GM19099 (cell line): ENCODE results near the gene ARHGAP26.

ENCODE experiments used
- POLR2A ChIP-seq: IDR thresholded peaks from 3 replicates; pipeline ENCODE4 v1.6.1; 2011; ENCODE audit warnings: low read depth; ENCODE audit not compliant: insufficient read length; ENCODE audit errors: extremely low read depth

ARHGAP26 gene

DNA sequence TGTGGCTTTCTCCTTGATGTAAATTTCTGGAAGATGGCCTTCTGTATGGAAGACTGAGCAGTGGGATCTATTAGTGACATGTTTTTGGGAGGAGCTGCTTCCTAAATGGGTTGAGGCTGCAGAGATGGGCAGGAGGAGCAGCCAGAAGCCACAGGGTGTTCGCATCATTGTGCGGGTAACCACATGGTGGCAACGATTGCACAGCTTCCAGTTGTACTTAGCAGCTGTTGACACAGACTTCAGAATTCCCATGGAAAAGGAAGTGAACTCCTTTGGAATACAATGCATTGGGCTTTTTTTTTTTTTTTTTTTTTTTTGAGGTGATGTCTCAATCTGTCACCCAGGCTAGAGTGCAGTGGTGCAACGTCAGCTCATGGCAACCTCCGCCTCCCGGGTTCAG lies 336.0 kb downstream of the ARHGAP26 start:
- no peak for TF ChIP-seq POLR2A

DNA sequence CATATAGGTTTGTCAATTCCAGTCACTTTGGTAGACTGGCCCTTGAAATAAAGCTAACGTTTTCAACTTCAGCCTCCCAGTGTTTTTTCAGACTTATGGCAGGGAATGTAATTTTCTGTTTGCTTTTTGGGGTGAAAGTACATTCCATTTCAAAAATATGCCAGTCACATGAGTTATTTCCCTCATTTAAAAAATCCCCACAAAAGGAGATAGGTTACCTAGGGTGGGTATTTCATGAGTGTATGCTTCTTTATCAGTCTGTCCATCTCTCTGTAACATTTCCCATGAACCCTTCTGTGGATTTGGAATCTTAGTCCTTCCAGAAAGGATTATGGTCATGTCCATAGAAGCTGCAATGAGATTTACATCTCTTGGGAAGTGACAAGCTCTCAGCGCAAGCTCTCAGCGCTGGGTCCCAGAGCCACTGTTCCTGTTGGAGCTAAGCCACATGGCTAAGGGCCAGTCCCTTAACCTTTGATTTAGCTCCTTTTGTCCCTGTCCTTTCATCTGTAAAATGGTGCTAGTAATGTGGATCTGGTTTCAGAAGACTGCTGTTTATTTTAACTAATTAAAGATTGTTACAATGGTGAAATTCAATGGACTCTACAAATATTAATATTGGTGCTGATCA lies 338.4 kb downstream of the ARHGAP26 start:
- no peak for TF ChIP-seq POLR2A

DNA sequence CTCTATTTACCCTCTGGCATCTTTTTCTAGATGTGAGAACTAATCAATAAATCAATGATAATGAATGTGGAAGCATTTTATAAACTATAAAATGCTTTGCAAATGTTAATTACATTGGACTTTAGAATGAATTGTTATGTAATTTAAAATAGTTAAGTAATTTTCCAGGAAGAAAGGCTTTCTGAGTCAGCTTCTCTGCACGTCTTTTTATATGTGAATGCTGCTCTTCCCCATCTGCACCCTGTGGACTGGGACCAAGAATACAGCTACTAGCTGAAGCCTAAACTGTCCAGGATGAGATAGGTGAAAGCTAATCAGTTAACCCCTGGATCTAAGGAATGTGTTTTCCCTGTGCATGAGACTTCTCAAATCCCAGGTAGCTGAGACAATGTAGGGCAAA lies 340.4 kb downstream of the ARHGAP26 start:
- no peak for TF ChIP-seq POLR2A

DNA sequence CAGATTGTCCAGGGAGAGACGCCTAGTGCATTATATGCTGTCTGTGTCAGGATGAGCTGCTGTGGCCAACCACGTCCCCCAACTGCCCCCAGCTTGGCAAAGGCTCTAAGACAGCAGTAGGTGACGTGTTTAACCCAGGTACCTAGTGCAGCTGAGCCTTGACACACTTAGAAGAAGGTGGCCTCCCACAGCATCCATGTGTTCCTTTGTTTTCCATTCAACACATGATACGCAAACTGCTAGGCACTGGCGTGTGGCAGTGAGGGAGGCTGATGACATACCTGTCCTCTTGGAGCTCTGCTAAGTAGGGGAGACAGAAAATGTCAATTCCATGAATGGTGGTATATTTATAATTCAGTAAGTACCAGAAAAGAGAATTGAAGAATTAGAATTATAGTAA lies 341.6 kb downstream of the ARHGAP26 start:
- TF ChIP-seq POLR2A: no peak

DNA sequence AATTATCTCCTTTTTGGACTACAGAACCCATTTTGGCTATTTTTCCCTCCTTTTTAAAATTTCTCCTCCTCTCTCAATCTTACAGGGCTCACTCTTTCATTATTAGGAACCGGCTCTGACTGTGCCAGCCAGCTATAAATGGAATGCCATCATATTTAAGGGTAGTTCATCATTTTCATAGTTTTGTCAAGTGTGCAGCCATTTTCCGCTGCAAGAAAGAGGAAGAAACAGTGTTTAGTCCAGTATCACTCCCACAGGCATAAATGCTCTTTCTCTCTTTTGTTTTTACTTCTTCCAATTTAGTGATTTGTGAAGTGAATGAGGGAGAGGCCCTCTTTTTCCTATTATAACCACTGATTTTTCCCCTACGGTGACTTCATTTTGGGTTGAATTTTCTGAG lies 343.3 kb downstream of the ARHGAP26 start:
- no peak for TF ChIP-seq POLR2A

DNA sequence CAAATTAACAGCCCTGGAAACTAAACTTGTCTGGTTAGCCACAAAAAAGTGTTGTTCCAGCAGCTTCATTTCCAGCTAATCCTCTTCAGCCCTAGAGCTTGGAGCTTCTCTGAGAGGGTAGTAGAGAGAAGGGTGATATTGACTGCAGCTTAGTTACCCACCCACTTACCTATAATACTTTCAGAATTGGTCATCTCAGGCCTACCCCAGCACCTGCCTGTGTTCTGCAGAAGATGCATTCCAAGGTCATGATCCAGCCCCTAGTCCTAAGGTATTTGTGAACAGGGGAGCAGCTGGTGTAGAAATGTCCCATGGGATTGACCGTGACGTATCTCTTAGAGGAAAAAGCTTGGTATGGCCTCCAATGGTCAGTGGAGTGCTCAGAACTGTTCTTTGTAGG lies 344.3 kb downstream of the ARHGAP26 start:
- no peak for TF ChIP-seq POLR2A

DNA sequence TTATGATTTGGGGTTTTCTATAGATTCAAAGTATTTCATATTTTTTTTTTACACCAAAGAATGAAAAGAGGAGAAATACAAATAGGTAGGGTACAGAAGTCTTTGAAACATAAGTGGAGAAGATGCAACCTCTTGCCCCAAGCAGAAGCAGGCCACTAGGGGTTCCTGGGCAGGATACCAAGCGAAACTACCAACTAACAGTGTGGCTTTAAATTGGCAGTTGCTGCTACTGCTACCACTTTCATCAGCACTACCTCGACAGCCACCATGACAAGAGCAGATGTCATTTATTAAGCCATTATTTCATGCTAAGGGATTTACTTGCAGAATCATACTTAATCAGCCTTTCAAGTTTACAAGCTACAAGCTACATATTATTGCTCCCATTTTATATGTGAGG lies 345.2 kb downstream of the ARHGAP26 start:
- TF ChIP-seq POLR2A: no peak

DNA sequence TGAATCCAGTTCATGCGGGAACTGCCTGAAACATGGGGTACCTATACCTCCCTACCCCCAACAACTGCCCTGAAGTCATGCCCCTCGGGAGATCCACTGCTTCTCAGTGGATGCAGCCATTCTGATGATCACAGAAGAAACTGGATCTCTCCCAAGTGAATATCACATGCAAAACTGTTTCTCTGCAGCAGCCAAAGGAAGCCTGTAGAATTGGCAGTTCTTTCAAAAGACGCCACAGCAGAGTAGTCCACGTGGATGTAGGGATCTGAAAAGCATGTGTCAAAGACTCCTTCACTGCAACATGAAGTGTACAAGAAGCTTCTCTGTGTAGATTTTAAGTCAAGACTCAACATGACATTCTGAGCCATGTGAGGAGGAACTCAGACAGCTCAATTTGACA lies 346.6 kb downstream of the ARHGAP26 start:
- no peak for TF ChIP-seq POLR2A

DNA sequence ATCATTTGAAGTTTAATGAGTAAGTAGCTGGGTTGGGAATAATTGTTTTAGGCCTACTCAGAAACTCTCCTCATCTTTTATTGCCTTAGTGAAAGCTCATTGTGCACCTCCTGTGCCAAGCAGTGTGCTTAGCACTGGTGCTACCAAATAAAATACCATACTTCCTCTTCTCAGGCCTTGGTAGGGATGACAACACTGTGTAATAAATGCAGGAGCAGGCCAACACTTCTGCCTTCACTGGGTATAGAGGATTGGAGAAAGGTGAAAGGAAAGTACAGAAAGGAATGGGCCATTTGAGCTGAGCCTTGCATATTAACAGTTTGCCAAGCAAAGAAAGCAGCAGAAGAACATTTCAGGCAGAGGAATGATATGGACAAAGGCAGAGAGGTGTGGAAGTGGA lies 347.6 kb downstream of the ARHGAP26 start:
- TF ChIP-seq POLR2A: no peak

DNA sequence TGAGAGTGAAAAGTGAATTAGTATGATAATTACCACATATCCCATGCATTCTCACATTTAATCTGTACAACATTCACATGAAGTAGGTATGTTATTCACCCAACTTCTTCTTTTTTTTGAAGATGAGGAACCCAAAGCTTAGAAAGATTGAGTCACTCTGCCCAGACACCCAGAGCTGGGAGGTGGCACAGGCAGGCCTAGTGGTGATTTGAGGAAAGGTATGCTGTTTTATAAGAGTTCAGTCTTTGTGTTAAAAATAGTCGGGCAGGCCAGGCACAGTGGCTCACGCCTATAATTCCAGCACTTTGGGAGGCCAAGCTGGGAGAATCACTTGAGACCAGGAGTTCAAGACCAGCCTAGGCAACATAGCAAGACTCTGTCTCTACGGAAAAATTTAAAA lies 348.0 kb downstream of the ARHGAP26 start:
- TF ChIP-seq POLR2A: no peak

DNA sequence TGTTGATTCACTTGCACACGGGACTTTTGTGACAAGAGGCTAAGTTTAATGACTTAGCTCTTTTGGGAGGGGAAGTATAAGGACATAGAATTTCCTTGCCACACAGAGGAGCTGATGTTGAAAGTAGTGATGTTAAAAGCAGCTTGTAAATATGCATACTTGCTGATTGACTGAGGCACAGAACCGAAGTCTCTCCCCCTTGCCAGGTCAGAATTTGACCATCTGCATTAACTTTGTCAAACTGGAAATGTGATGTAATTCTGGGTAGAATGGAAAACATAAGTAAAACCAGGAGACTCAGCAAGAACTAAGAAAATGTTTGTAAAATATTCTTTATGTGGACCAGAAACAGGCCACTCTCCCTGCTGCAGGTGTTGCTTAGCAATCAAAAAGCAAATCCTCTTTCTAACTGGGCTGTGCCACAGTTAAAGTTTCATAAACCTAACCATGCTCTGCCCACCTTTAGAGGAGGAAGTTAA lies 349.2 kb downstream of the ARHGAP26 start:
- no peak for TF ChIP-seq POLR2A

DNA sequence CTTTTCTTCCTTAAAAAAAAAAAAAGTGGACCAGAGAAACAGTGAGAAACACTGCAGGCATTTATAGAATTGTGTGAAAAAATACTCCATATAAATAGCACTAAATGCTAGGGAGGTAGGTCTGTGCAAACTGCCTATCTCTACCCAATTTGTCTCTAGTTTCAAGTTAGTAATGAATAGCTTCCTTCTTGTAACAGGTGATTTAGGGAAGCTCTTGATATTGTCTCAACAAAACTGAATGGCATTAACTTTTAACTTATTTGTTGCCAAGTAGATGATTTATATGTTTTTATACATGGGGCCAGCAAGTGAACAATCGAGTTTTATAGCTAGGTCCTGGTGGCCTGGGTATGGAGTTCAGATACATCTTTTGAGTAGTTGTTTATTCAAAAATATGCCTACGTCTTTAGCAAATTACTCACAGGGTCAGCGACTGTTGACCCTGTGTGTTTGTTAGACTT lies 349.7 kb downstream of the ARHGAP26 start:
- no peak for TF ChIP-seq POLR2A

DNA sequence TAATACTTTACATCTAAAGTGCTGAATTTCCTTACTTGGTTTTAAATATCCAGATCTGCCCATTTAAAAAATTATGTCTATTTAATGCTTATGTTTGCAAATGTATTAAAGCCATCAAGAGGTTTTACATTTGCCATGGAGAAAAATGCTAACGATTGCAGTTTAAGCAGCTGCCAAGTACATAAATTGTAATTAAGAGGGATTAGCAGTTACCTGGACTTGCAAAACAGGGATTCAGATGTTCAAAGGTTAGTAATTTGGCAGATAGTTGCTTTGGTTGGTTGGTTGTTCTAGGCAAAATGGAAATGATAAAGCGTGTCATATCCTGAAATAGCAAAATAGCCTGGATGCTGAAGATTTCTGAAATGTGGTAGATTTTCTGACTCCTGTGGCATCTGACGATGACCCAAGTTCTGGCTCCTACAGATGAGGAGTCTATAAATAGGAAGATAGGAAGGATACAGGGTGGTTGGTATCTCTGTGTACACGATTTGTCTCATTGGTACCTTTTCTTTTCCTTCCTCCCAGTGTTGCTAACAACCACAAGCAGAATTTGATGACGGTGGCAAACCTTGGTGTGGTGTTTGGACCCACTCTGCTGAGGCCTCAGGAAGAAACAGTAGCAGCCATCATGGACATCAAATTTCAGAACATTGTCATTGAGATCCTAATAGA lies 350.4 kb downstream of the ARHGAP26 start:
- TF ChIP-seq POLR2A: no peak

DNA sequence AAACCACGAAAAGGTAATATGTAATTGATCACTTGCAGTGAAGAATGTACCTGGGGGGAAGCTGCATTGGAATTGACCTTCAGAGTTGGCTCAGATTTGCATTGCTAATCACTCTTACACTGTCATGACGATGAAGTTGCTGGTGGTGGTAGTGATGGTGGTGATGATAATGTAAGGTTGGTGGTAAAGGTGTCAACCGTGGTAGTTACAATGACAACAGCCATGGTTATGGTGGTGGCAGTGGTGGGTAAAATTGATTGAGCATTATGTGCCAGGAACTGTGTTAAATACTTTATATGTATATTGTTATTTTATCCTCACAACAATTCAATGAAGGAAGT lies 350.9 kb downstream of the ARHGAP26 start:
- TF ChIP-seq POLR2A: no peak

DNA sequence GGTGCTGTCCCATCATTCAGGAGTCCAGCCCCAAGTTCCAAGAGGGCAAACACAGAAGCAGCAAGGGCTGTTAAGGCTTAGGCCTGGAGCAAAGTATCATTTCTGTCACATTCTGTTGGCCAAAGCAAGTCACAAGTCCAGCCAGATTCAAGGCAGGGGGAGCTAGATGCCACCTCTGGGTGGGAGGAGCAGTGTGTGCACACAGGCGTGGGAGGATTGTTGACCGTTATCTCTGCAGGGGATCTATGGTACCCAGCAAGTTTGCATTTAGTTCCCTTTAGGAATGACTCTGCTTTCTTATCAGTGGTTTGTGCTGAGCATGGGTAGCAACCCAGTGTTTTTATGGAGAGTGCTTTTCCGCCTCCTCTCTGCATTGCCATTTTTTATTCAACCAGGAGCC lies 354.4 kb downstream of the ARHGAP26 start:
- TF ChIP-seq POLR2A: no peak

DNA sequence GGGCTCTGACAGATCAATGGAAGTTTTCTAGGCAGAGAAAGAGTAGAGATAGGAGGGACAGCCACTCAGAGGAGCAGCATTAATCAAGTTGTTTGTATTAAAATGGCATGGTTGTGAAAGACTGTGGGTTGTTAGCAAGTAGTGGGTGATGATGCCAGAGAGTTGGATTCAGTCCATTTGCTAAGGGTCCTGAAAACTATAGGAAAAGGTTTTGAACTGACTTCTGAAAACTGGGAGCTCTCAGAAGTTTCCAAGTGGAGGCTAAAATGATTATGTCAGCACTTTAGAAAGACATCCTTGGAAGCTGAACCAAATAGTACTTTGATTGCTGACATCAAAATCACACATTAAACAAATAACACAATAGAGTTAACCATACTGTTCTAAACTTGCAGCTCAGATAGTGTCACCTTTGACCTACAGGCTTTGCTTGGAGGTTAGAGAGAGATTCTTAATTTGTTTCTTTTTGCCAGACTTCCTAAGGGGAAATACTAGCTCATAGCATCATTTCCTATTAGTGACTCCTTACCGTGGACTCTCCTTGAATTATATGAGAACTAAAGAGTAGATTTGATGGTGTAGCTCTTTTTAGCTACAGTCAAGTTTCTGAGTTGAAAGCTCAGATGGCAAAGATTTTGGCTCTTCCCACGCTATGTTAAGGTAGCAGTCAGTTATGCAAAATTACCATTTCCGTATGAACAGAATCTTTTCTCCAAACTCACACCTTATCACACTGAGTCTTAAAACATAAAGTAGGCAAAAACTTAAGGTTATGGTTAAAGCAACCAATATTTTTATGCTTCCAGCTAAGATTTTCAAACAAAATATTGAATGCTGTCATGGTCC lies 356.2 kb downstream of the ARHGAP26 start:
- no peak for TF ChIP-seq POLR2A
